HepG2 (cell line): Measurements from ENCODE around the gene MRPL38. TPM values are rescaled to one million over a fixed set of nuclear protein-coding genes. Genes with fewer than 3 reads are reported as not detected.
A peak's percentile ranks its signal among the peaks of the same experiment; 100 is the strongest.

ENCODE experiments used
- ETV5 ChIP-seq: IDR thresholded peaks from 2 replicates; pipeline ENCODE4 v1.6.1; 2018; ENCODE audit warnings: missing biosample characterization, missing genetic modification reagents, inconsistent platforms, borderline replicate concordance
- FOSL2 ChIP-seq: sonication (generic); formaldehyde crosslinking; IDR thresholded peaks from 2 replicates; pipeline ENCODE4 v1.4.0; 2020; ENCODE audit warnings: missing genetic modification reagents
- FOXP1 ChIP-seq, 2 experiments: fragments of 450-650 bp in 1 of 2; IDR thresholded peaks; 2 replicates each; pipeline ENCODE4 v1.6.1; 2017 to 2018; ENCODE audit warnings: antibody characterized with exemption in 1 of 2
- HNRNPK ChIP-seq: fragments of 200-400 bp; formaldehyde crosslinking; IDR thresholded peaks from 2 replicates; pipeline ENCODE4 v1.6.1; 2018; ENCODE audit warnings: low read length, low read depth, moderate library complexity, mild to moderate bottlenecking; ENCODE audit not compliant: poor library complexity, severe bottlenecking
- KDM2A ChIP-seq: sonication (generic); formaldehyde crosslinking; IDR thresholded peaks from 2 replicates; pipeline ENCODE4 v1.4.0; 2020; ENCODE audit warnings: low read depth, missing genetic modification reagents, borderline replicate concordance
- KLF13 ChIP-seq: sonication (generic); formaldehyde crosslinking; IDR thresholded peaks from 2 replicates; pipeline ENCODE4 v1.4.0; 2020; ENCODE audit warnings: mild to moderate bottlenecking, missing genetic modification reagents
- MEIS2 ChIP-seq: sonication (generic); formaldehyde crosslinking; IDR thresholded peaks from 2 replicates; pipeline ENCODE4 v1.9.0; 2021; ENCODE audit warnings: mild to moderate bottlenecking, missing genetic modification reagents
- MYC ChIP-seq: sonication (generic); formaldehyde crosslinking; IDR thresholded peaks from 2 replicates; pipeline ENCODE4 v1.9.0; 2021; ENCODE audit warnings: missing genetic modification reagents, borderline replicate concordance
- POGZ ChIP-seq: sonication (generic); formaldehyde crosslinking; IDR thresholded peaks from 2 replicates; pipeline ENCODE4 v1.4.0; 2020; ENCODE audit warnings: mild to moderate bottlenecking, missing genetic modification reagents
- U2AF1 ChIP-seq: fragments of 200-400 bp; formaldehyde crosslinking; optimal IDR thresholded peaks from 2 replicates; pipeline ENCODE3; 2017; ENCODE audit warnings: mild to moderate bottlenecking, low read depth, low read length
- YEATS2 ChIP-seq: sonication (generic); formaldehyde crosslinking; IDR thresholded peaks from 2 replicates; pipeline ENCODE4 v1.4.0; 2020; ENCODE audit warnings: missing genetic modification reagents, borderline replicate concordance
- ZBTB42 ChIP-seq: sonication (generic); formaldehyde crosslinking; IDR thresholded peaks from 2 replicates; pipeline ENCODE4 v1.5.0; 2020; ENCODE audit warnings: mild to moderate bottlenecking, missing genetic modification reagents
- ZNF10 ChIP-seq: sonication (generic); formaldehyde crosslinking; IDR thresholded peaks from 2 replicates; pipeline ENCODE4 v1.4.0; 2020; ENCODE audit warnings: mild to moderate bottlenecking, low read depth, missing genetic modification reagents, borderline replicate concordance
- ZNF7 ChIP-seq: IDR thresholded peaks from 2 replicates; pipeline ENCODE4 v1.6.1; 2016; ENCODE audit warnings: missing biosample characterization, missing genetic modification reagents
- ZSCAN22 ChIP-seq: sonication (generic); formaldehyde crosslinking; IDR thresholded peaks from 2 replicates; pipeline ENCODE4 v1.4.0; 2020; ENCODE audit warnings: mild to moderate bottlenecking, missing genetic modification reagents
- ZZZ3 ChIP-seq: sonication (generic); formaldehyde crosslinking; IDR thresholded peaks from 2 replicates; pipeline ENCODE4 v1.4.0; 2020; ENCODE audit warnings: missing genetic modification reagents, mild to moderate bottlenecking, borderline replicate concordance
- polyA plus RNA-seq, 8 experiments: library from polyadenylated mRNA; depleted of rRNA in 3 of 8; stranded (reverse) in 7 of 8; unstranded in 1 of 8; fragments of >200 nt; fragmentation: Illumina TruSeq in 4 of 8; extraction: Trizol in 4 of 8; gene quantifications; 2 replicates each; pipeline versions ENCODE4 v1.2.1 to v1.2.3, GENCODE V29; 2011 to 2016; ENCODE audit warnings: low read depth in 4 of 8, missing spikeins in 1 of 8, mixed read lengths in 1 of 8; ENCODE audit not compliant: insufficient read depth in 1 of 8
- total RNA-seq, 5 experiments: library from RNA; depleted of rRNA; stranded (reverse); fragments of >200 nt; fragmentation: Illumina TruSeq; extraction: Trizol; gene quantifications; 2 replicates each; pipeline ENCODE4 v1.2.3, GENCODE V29; 2016; ENCODE audit warnings: low read depth in 1 of 5
- TF ChIP-seq, protein P1 (sequence below): sonication (generic); formaldehyde crosslinking; IDR thresholded peaks from 2 replicates; pipeline ENCODE4 v1.5.1; 2020; ENCODE audit warnings: mild to moderate bottlenecking, missing genetic modification reagents, moderate library complexity
- TF ChIP-seq, protein P2 (sequence below): IDR thresholded peaks from 2 replicates; pipeline ENCODE4 v1.6.1; 2016; ENCODE audit warnings: low read depth
- TF ChIP-seq, protein P3 (sequence below): sonication (generic); formaldehyde crosslinking; conservative IDR thresholded peaks from 2 replicates; pipeline ENCODE4 v1.8.0; 2022; ENCODE audit warnings: mild to moderate bottlenecking, moderate library complexity, missing genetic modification reagents
- TF ChIP-seq, protein P4 (sequence below): IDR thresholded peaks from 2 replicates; pipeline ENCODE4 v1.6.1; 2016; ENCODE audit warnings: mild to moderate bottlenecking, missing biosample characterization, missing genetic modification reagents
- TF ChIP-seq, protein P5 (sequence below): sonication (generic); formaldehyde crosslinking; IDR thresholded peaks from 2 replicates; pipeline ENCODE4 v1.8.1; 2023; ENCODE audit warnings: mild to moderate bottlenecking, missing genetic modification reagents, borderline replicate concordance

MRPL38 gene
- total and polyA plus RNA-seq, 2 of the 13 experiments (the other 11 are each of a cell fraction or from before 2014, with no cell fraction given), result 83.7 to 125 TPM

DNA sequence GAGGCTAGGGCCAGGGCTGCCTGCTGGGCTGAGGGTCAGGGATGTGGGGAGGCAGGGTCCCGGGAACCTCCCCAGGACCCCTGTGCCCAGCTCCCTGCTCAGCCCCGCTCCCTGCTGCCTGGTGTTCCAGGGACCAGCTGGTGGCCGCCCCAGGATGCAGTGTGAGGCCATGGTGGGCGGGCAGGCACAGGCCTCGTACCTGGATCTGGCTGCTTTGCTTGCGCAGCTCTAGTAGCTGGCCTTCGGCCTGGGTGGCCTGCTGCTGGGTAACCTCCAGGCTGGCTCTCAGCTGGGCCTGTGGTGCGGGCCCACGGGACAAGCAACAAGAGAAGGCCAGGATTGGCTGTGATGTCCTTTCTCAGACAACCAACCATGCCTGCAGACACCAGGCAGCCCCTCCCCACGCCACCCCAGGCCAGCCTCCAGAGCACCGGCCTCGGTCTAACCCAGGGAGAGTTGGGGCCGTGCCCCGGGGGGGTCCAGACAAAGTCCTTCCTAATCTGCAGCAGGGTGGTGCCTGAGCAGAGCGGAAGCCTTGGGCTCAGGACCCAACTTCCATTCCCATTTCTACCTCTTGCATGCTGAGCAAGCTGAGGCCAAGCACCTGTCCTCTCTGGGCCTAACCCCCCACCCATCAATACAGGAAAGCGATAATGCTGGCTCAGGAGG lies 12.0 kb downstream of the MRPL38 start (continued):
- TF ChIP-seq, protein P1, sequence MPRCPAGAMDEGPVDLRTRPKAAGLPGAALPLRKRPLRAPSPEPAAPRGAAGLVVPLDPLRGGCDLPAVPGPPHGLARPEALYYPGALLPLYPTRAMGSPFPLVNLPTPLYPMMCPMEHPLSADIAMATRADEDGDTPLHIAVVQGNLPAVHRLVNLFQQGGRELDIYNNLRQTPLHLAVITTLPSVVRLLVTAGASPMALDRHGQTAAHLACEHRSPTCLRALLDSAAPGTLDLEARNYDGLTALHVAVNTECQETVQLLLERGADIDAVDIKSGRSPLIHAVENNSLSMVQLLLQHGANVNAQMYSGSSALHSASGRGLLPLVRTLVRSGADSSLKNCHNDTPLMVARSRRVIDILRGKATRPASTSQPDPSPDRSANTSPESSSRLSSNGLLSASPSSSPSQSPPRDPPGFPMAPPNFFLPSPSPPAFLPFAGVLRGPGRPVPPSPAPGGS, result no peak
- TF ChIP-seq FOXP1 (IDR thresholded peaks at IDR 0.05) (no peak), FOXP1 (CRISPR knock-in tag; IDR thresholded peaks at IDR 0.05) (no peak), ZSCAN22 (CRISPR knock-in tag) (0 out of 2 replicates have a peak, but pooled peaks have one; percentile 73), POGZ (CRISPR knock-in tag) (peak; percentile 34), ZNF7 (CRISPR knock-in tag) (no peak), U2AF1 (no peak), ETV5 (CRISPR knock-in tag) (peak; percentile 2; the same call in 1 of the 2 replicates), ZZZ3 (CRISPR knock-in tag) (peak; percentile 78; the same call in 1 of the 2 replicates), FOSL2 (no peak), YEATS2 (CRISPR knock-in tag) (no peak), ZNF10 (CRISPR knock-in tag) (no peak), ZBTB42 (CRISPR knock-in tag) (no peak), KLF13 (CRISPR knock-in tag) (0 out of 2 replicates have a peak, but pooled peaks have one; percentile 7), MEIS2 (CRISPR knock-in tag) (peak; percentile 76; the same call in 1 of the 2 replicates), KDM2A (CRISPR knock-in tag) (peak; percentile 67), HNRNPK (no peak), MYC (CRISPR knock-in tag) (peak; percentile 58)
- TF ChIP-seq, protein P2, sequence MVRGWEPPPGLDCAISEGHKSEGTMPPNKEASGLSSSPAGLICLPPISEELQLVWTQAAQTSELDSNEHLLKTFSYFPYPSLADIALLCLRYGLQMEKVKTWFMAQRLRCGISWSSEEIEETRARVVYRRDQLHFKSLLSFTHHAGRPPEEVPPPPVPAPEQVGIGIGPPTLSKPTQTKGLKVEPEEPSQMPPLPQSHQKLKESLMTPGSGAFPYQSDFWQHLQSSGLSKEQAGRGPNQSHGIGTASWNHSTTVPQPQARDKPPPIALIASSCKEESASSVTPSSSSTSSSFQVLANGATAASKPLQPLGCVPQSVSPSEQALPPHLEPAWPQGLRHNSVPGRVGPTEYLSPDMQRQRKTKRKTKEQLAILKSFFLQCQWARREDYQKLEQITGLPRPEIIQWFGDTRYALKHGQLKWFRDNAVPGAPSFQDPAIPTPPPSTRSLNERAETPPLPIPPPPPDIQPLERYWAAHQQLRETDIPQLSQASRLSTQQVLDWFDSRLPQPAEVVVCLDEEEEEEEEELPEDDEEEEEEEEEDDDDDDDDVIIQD (CRISPR knock-in tag), result no peak
- TF ChIP-seq, protein P3, sequence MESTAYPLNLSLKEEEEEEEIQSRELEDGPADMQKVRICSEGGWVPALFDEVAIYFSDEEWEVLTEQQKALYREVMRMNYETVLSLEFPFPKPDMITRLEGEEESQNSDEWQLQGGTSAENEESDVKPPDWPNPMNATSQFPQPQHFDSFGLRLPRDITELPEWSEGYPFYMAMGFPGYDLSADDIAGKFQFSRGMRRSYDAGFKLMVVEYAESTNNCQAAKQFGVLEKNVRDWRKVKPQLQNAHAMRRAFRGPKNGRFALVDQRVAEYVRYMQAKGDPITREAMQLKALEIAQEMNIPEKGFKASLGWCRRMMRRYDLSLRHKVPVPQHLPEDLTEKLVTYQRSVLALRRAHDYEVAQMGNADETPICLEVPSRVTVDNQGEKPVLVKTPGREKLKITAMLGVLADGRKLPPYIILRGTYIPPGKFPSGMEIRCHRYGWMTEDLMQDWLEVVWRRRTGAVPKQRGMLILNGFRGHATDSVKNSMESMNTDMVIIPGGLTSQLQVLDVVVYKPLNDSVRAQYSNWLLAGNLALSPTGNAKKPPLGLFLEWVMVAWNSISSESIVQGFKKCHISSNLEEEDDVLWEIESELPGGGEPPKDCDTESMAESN (CRISPR knock-in tag), result no peak
- TF ChIP-seq, protein P4, sequence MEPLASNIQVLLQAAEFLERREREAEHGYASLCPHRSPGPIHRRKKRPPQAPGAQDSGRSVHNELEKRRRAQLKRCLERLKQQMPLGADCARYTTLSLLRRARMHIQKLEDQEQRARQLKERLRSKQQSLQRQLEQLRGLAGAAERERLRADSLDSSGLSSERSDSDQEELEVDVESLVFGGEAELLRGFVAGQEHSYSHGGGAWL (CRISPR knock-in tag), result no peak; the same call in 1 of the 2 replicates
- TF ChIP-seq, protein P5, sequence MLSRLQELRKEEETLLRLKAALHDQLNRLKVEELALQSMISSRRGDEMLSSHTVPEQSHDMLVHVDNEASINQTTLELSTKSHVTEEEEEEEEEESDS (CRISPR knock-in tag), result no peak
